ENCODE data around the gene CHCHD3.

DNA sequence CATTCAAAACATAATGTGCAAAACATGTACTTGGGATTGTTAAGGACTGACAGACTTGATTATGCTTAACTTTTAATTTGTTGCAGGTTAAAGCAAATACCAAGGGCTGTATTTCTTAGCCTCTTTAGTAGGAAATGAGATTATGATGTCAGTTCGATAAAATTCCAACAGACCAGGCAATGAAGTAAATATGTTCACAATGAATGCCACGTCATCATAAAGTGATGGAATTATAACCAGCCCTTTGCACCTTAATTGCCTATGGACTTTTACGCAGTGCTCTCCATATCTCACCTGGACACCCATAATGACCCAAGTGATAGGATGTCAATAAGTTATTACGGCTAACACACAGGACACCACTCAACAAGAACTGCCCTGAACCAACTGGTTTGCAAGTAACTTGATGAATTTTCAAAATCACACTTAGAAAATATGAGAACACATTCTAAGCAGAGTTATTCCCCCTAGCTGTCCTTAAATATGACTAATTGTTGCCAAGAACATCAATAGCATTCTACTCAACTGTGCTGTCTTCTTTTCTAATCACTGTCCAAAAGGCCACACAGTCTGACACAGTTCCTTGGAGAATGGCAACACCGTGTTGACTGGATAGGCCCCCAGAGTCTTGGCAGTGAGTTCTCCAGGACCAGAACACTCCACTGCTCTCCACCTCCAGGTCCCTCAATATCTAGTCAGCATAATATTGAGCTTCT, 115.0 kb downstream of the CHCHD3 start:
- TF ChIP-seq, protein P1, sequence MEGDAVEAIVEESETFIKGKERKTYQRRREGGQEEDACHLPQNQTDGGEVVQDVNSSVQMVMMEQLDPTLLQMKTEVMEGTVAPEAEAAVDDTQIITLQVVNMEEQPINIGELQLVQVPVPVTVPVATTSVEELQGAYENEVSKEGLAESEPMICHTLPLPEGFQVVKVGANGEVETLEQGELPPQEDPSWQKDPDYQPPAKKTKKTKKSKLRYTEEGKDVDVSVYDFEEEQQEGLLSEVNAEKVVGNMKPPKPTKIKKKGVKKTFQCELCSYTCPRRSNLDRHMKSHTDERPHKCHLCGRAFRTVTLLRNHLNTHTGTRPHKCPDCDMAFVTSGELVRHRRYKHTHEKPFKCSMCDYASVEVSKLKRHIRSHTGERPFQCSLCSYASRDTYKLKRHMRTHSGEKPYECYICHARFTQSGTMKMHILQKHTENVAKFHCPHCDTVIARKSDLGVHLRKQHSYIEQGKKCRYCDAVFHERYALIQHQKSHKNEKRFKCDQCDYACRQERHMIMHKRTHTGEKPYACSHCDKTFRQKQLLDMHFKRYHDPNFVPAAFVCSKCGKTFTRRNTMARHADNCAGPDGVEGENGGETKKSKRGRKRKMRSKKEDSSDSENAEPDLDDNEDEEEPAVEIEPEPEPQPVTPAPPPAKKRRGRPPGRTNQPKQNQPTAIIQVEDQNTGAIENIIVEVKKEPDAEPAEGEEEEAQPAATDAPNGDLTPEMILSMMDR (IDR thresholded peaks at IDR 0.05), result no peak
- no peak for TF ChIP-seq POLR2A (IDR thresholded peaks at IDR 0.05)

Data from lower leg skin (tissue), 3 donors.